ENCODE measurements around the gene KDM4B. TPM values are rescaled to one million over a fixed set of nuclear protein-coding genes. Genes with fewer than 3 reads are reported as not detected.

Gene KDM4B
- total and polyA plus RNA-seq, 2 donors from 2014 or later: 6.6 to 35.7 TPM

DNA sequence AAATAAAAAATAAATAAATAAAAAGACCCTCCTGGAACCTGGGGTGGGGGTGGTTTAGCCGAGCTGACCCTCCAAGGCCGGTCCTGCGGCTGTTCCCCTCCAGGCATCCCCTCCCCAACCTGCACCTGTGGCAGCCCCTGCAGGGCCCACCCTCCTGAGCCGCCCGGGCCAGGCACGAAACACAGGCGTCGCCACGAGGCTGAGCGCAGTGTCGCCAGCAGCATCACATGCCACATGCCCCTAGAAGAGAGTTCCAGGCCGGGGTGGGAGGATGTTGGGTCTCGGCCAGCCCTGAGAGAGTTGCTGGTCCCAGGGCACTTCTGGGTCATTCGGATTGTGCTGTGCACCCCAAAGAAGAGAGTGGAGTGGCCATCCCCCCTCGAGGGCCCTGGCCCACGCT is 82.0 kb downstream of the KDM4B start:
- no peak overlapping the region for H3K27ac ChIP-seq (ENCODE audit: low read depth in 2 of 2, low read length in 2 of 2)
- H3K9ac ChIP-seq (ENCODE audit: low read length in 3 of 3): no peak overlapping the region
- peaks cover 0 to 7% (median 0%) of the 10 kb centered on the region in 3 donors for H3K36me3 ChIP-seq (ENCODE audit: control insufficient read depth in 2 of 3, insufficient read depth in 3 of 3, low read length in 3 of 3)
- FAIRE-seq (no peak), DNase-seq (no peak)
- peaks cover 0 to 28% (median 6%) of the 10 kb centered on the region in 3 donors for H3K4me1 ChIP-seq (ENCODE audit: control insufficient read depth in 2 of 3, insufficient read depth in 2 of 3, low read depth in 1 of 3, low read length in 3 of 3)
- no peaks in the 10 kb centered on the region for H3K9me3 ChIP-seq (ENCODE audit: control insufficient read depth in 2 of 3, insufficient read depth in 1 of 3, low read length in 3 of 3)
- TF ChIP-seq, protein P1, sequence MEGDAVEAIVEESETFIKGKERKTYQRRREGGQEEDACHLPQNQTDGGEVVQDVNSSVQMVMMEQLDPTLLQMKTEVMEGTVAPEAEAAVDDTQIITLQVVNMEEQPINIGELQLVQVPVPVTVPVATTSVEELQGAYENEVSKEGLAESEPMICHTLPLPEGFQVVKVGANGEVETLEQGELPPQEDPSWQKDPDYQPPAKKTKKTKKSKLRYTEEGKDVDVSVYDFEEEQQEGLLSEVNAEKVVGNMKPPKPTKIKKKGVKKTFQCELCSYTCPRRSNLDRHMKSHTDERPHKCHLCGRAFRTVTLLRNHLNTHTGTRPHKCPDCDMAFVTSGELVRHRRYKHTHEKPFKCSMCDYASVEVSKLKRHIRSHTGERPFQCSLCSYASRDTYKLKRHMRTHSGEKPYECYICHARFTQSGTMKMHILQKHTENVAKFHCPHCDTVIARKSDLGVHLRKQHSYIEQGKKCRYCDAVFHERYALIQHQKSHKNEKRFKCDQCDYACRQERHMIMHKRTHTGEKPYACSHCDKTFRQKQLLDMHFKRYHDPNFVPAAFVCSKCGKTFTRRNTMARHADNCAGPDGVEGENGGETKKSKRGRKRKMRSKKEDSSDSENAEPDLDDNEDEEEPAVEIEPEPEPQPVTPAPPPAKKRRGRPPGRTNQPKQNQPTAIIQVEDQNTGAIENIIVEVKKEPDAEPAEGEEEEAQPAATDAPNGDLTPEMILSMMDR (IDR thresholded peaks at IDR 0.05; ENCODE audit: borderline replicate concordance, extremely low read depth, insufficient read depth): no peak
- H3K27me3 ChIP-seq (ENCODE audit: control insufficient read depth, insufficient read depth, low read length): no peaks in the 10 kb centered on the region
- intact Hi-C loops (cut with DNase I): no loop called here
- no peak overlapping the region for H3K4me3 ChIP-seq (ENCODE audit: low read length in 3 of 3)

DNA sequence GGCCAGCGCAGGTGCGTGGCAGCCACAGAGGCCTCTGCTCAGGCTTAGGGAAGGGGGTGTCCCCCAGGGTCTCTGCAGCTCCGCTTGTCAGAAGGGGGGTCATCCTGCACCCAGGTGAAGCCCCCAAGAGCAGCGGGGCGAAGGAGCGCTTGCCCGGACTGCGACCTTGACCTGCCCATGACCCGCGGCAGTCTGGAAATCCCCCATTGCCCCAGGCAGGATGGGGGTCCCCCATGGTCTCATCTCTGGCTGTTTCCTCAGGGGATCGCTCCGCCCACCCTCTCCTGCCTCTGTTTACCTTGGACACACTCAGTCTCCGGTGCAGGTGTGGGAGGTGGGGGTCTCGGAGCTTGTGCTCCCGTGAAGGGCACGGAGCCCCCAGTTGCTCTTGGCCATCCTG is 82.7 kb downstream of the KDM4B start:
- DNase-seq (no peak), FAIRE-seq (no peak)
- intact Hi-C loops (cut with DNase I): no loop called here
- no peaks in the 10 kb centered on the region for H3K9me3 ChIP-seq (ENCODE audit: control insufficient read depth in 2 of 3, insufficient read depth in 1 of 3, low read length in 3 of 3)
- peaks cover 0 to 7% (median 0%) of the 10 kb centered on the region in 3 donors for H3K36me3 ChIP-seq (ENCODE audit: control insufficient read depth in 2 of 3, insufficient read depth in 3 of 3, low read length in 3 of 3)
- H3K27me3 ChIP-seq (ENCODE audit: control insufficient read depth, insufficient read depth, low read length): no peaks in the 10 kb centered on the region
- peaks cover 0 to 26% (median 6%) of the 10 kb centered on the region in 3 donors for H3K4me1 ChIP-seq (ENCODE audit: control insufficient read depth in 2 of 3, insufficient read depth in 2 of 3, low read depth in 1 of 3, low read length in 3 of 3)
- no peak overlapping the region for H3K27ac ChIP-seq (ENCODE audit: low read depth in 2 of 2, low read length in 2 of 2)
- H3K4me3 ChIP-seq (ENCODE audit: low read length in 3 of 3): no peak overlapping the region
- H3K9ac ChIP-seq (ENCODE audit: low read length in 3 of 3): no peak overlapping the region
- TF ChIP-seq, protein P1 (IDR thresholded peaks at IDR 0.05; ENCODE audit: borderline replicate concordance, extremely low read depth, insufficient read depth): no peak

DNA sequence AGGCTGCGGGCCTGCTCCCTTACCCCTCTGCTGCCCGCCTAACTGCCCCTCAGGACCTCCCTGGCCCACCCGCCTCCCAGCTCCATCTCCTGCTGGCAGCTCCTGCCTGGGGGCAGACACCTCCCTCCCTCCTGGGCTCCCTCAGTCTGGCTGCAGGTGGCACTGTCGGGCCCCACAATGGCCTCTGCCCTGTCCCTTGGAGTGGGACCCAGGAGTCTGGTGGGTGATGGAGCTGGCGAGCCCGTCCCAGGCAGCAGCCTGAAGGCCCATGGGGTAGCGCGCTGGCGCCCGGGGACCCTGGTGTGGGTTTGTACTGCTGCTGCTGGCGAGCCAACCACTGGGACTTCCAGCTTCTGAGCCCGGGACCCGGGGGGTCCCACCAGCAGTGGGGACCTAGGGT is 83.6 kb downstream of the KDM4B start:
- H3K27ac ChIP-seq (ENCODE audit: low read depth in 2 of 2, low read length in 2 of 2): no peak overlapping the region
- H3K4me3 ChIP-seq (ENCODE audit: low read length in 3 of 3): no peak overlapping the region
- FAIRE-seq: no peak
- no peaks in the 10 kb centered on the region for H3K9me3 ChIP-seq (ENCODE audit: control insufficient read depth in 2 of 3, insufficient read depth in 1 of 3, low read length in 3 of 3)
- DNase-seq: no peak
- peaks cover 0 to 5% (median 0%) of the 10 kb centered on the region in 3 donors for H3K36me3 ChIP-seq (ENCODE audit: control insufficient read depth in 2 of 3, insufficient read depth in 3 of 3, low read length in 3 of 3)
- H3K27me3 ChIP-seq (ENCODE audit: control insufficient read depth, insufficient read depth, low read length): no peaks in the 10 kb centered on the region
- peaks cover 0 to 26% (median 6%) of the 10 kb centered on the region in 3 donors for H3K4me1 ChIP-seq (ENCODE audit: control insufficient read depth in 2 of 3, insufficient read depth in 2 of 3, low read depth in 1 of 3, low read length in 3 of 3)
- intact Hi-C loops (cut with DNase I): no loop called here
- no peak overlapping the region for H3K9ac ChIP-seq (ENCODE audit: low read length in 3 of 3)
- TF ChIP-seq, protein P1 (IDR thresholded peaks at IDR 0.05; ENCODE audit: borderline replicate concordance, extremely low read depth, insufficient read depth): no peak

DNA sequence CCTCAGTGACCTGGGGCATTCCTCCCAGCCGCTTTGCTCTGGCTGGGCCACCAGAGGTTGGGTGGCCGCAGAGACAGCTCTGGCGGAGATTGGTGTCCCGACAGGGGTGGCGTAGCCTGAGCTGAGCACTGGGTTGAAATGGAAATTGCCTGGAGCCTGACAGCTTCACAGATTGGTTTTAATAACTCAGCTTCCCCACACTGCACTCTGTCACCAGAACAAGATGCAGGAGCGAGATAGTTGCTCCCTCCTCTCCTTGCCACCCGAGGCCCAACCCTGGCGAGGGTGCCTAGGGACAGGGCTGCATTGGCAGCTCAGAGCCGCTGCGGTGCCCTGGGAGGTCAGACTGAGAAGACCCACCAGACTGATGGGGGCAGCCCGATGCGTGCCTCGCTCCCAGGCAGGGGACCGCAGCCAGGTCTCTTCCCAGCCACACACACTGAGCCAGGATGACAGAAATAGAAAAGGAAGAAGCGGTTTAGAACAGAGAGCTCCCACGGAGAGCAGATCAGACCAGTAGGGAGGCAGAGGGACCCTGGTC is 84.1 kb downstream of the KDM4B start:
- no peak overlapping the region for H3K9ac ChIP-seq (ENCODE audit: low read length in 3 of 3)
- peaks cover 0 to 23% (median 6%) of the 10 kb centered on the region in 3 donors for H3K4me1 ChIP-seq (ENCODE audit: control insufficient read depth in 2 of 3, insufficient read depth in 2 of 3, low read depth in 1 of 3, low read length in 3 of 3)
- no peak for FAIRE-seq
- no peak overlapping the region for H3K4me3 ChIP-seq (ENCODE audit: low read length in 3 of 3)
- no peaks in the 10 kb centered on the region for H3K9me3 ChIP-seq (ENCODE audit: control insufficient read depth in 2 of 3, insufficient read depth in 1 of 3, low read length in 3 of 3)
- intact Hi-C loops (cut with DNase I): no loop called here
- no peak overlapping the region for H3K27ac ChIP-seq (ENCODE audit: low read depth in 2 of 2, low read length in 2 of 2)
- DNase-seq: no peak
- H3K36me3 ChIP-seq (ENCODE audit: control insufficient read depth in 2 of 3, insufficient read depth in 3 of 3, low read length in 3 of 3): no peaks in the 10 kb centered on the region
- H3K27me3 ChIP-seq (ENCODE audit: control insufficient read depth, insufficient read depth, low read length): no peaks in the 10 kb centered on the region
- TF ChIP-seq, protein P1 (IDR thresholded peaks at IDR 0.05; ENCODE audit: borderline replicate concordance, extremely low read depth, insufficient read depth): no peak
